CD4-positive, alpha-beta T cell (primary cell): Measurements from ENCODE around the gene GPR141. TPM values are rescaled to one million over a fixed set of nuclear protein-coding genes. Genes with fewer than 3 reads are reported as not detected.
A peak's percentile ranks its signal among the peaks of the same experiment; 100 is the strongest.

Source experiments
- ATAC-seq: fragments of 200-7000 bp; cut with Tn5 transposase; one replicate; pipeline ENCODE4 v1.10.0; 2022; ENCODE audit warnings: mild to moderate bottlenecking; ENCODE audit not compliant: poor library complexity
- CTCF ChIA-PET: fragments of 350-600 bp; sonication (Branson Sonifier 250); formaldehyde crosslinking; loops from one replicate; lab custom pipeline; 2021; ENCODE audit warnings: antibody characterized with exemption, inconsistent platforms; lab: Charles Lee
- POLR2A ChIA-PET: fragments of 350-600 bp; sonication (Branson Sonifier 250); formaldehyde crosslinking; loops from one replicate; lab custom pipeline; 2021; ENCODE audit warnings: antibody characterized with exemption, inconsistent platforms; lab: Charles Lee
- DNase-seq, 14 experiments: peaks; one replicate each; pipeline ENCODE4 v3.0.0-alpha.2; 2013 to 2020; ENCODE audit warnings: mixed read lengths in 2 of 14
- H3K27ac ChIP-seq, 2 donors: one replicate each; pipeline versions ENCODE4 v1.5.1 to v1.7.0; 2013; ENCODE audit warnings: low read length in 2 of 2, low read depth in 1 of 2, mild to moderate bottlenecking in 1 of 2
- H3K27me3 ChIP-seq, 2 experiments: 1 replicate in 1 of 2; 2 replicates in 1 of 2; pipeline versions ENCODE4 v1.6.1 to v1.7.0; 2013; ENCODE audit warnings: low read length in 2 of 2, control low read depth in 1 of 2, mild to moderate bottlenecking in 1 of 2, moderate library complexity in 1 of 2; ENCODE audit not compliant: insufficient read depth in 2 of 2, control insufficient read depth in 1 of 2
- H3K36me3 ChIP-seq: one replicate; pipeline ENCODE4 v1.6.1; 2013; ENCODE audit warnings: low read length, control low read depth; ENCODE audit not compliant: insufficient read depth
- H3K4me1 ChIP-seq: one replicate; pipeline ENCODE4 v1.6.1; 2013; ENCODE audit warnings: low read length, control low read depth; ENCODE audit not compliant: insufficient read depth
- H3K4me3 ChIP-seq: one replicate; pipeline ENCODE4 v1.5.1; 2013; ENCODE audit warnings: mild to moderate bottlenecking, low read length, moderate library complexity
- H3K9me3 ChIP-seq, 2 experiments: 1 replicate in 1 of 2; 2 replicates in 1 of 2; pipeline versions ENCODE4 v1.6.1 to v1.7.0; 2013; ENCODE audit warnings: low read length in 2 of 2, mild to moderate bottlenecking in 2 of 2, control low read depth in 1 of 2, moderate library complexity in 1 of 2; ENCODE audit not compliant: control insufficient read depth in 1 of 2, insufficient read depth in 1 of 2
- H3K27ac Mint-ChIP-seq: one replicate; pipeline ENCODE4 v1.8.0; 2020; ENCODE audit warnings: mixed read lengths
- H3K27me3 Mint-ChIP-seq: one replicate; pipeline ENCODE4 v1.8.0; 2021; ENCODE audit warnings: mixed read lengths
- H3K36me3 Mint-ChIP-seq: one replicate; pipeline ENCODE4 v1.8.0; 2021; ENCODE audit warnings: low read depth, mixed read lengths
- H3K4me1 Mint-ChIP-seq: one replicate; pipeline ENCODE4 v1.8.0; 2021; ENCODE audit warnings: low read depth, mixed read lengths
- H3K4me3 Mint-ChIP-seq: one replicate; pipeline ENCODE4 v1.8.0; 2020; ENCODE audit warnings: mild to moderate bottlenecking, mixed read lengths
- H3K9me3 Mint-ChIP-seq: one replicate; pipeline ENCODE4 v1.8.0; 2020; ENCODE audit warnings: mixed read lengths
- intact Hi-C, 2 experiments: fragments of 100-400 bp; cut with DNase I in 1 of 2; cut with micrococcal nuclease in 1 of 2; formaldehyde crosslinking; loops; one replicate each; pipeline versions ENCODE4 v1.15.1 to v1.9.0; 2023 to 2025; cut with DNase I, micrococcal nuclease
- total RNA-seq, 174 experiments: library from RNA in 2 of 174; stranded (reverse) in 2 of 174; gene quantifications; one replicate each; pipeline ENCODE4 v1.2.3 and lab custom pipeline; 2021 to 2026
- TF ChIP-seq, protein P1 (sequence below): fragments of 200-600 bp; IDR thresholded peaks from one replicate; pipeline ENCODE4 v1.8.0; 2022; ENCODE audit warnings: antibody characterized with exemption, mild to moderate bottlenecking

The GPR141 gene
- total RNA-seq, 2 experiments from 2014 or later: not detected

DNA sequence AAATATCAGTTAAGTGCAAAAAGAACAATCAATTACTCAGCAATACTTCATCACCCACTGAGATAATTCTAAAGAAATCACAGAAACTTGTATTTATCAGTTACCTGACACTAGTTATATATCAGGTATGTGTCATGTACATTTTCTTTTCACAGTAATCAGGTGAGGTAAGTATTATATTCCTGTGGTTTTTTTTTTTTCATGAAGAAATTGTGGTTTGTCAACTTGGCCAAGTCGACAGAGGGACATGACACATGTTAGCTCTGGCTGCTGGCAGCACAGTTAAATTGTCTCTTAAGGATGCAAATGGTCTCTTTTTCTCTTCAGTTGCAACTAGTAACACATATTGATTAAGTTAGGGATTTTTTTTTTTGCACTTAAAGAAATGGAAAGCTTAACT, 13.7 kb upstream of the GPR141 start:
- peak in 1 of 14 experiments; percentile 27 for DNase-seq
- ChIA-PET CTCF (no interaction called here), POLR2A (interaction anchor here (0.5 kb wide), 1 partner anchor 33 kb away, joined by 3 read pairs; no protein-coding TSS in a partner anchor)
- Mint-ChIP-seq H3K27ac (no peak overlapping the region), H3K27me3 (peaks cover 5% of the 10 kb centered on the region), H3K9me3 (no peaks in the 10 kb centered on the region), H3K4me3 (no peak overlapping the region), H3K36me3 (no peaks in the 10 kb centered on the region), H3K4me1 (no peaks in the 10 kb centered on the region)
- intact Hi-C loops: no loop called here
- Histone ChIP-seq H3K27me3 (no peaks in the 10 kb centered on the region), H3K4me3 (no peak overlapping the region), H3K4me1 (no peaks in the 10 kb centered on the region), H3K27ac (no peak overlapping the region), H3K9me3 (no peaks in the 10 kb centered on the region), H3K36me3 (no peaks in the 10 kb centered on the region)
- TF ChIP-seq, protein P1, sequence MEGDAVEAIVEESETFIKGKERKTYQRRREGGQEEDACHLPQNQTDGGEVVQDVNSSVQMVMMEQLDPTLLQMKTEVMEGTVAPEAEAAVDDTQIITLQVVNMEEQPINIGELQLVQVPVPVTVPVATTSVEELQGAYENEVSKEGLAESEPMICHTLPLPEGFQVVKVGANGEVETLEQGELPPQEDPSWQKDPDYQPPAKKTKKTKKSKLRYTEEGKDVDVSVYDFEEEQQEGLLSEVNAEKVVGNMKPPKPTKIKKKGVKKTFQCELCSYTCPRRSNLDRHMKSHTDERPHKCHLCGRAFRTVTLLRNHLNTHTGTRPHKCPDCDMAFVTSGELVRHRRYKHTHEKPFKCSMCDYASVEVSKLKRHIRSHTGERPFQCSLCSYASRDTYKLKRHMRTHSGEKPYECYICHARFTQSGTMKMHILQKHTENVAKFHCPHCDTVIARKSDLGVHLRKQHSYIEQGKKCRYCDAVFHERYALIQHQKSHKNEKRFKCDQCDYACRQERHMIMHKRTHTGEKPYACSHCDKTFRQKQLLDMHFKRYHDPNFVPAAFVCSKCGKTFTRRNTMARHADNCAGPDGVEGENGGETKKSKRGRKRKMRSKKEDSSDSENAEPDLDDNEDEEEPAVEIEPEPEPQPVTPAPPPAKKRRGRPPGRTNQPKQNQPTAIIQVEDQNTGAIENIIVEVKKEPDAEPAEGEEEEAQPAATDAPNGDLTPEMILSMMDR: no peak
- no peak for ATAC-seq

DNA sequence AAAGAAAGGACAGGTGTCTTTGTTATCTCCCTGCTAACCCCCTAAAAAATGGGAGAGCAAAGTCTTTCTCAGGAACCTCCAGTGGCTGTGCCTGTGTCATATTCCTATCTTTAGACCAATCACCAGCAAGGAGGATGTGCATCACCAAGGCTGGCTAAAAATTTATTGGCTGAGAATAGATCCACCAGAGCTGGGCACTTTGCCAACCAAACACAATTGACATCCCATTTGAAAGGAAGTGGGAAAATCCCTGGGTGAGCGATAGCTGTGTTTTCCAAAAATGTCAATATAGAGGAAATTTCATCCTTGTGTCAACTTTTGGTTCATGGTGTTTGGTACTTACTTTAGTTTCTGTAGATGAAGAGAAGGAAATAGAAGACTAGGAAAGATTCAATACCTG, 13.1 kb upstream of the GPR141 start:
- DNase-seq: peak in 1 of 14 experiments; percentile 20
- intact Hi-C loops: no loop called here
- TF ChIP-seq, protein P1: no peak
- CTCF ChIA-PET: no interaction called here
- no peak overlapping the region for H3K27ac ChIP-seq
- H3K36me3 Mint-ChIP-seq: no peaks in the 10 kb centered on the region
- H3K4me1 Mint-ChIP-seq: no peaks in the 10 kb centered on the region
- H3K27ac Mint-ChIP-seq: no peak overlapping the region
- H3K4me3 ChIP-seq: no peak overlapping the region
- peaks cover 6% of the 10 kb centered on the region for H3K27me3 Mint-ChIP-seq
- H3K27me3 ChIP-seq: peaks cover 0 to 4% of the 10 kb centered on the region in 2 experiments
- H3K4me1 ChIP-seq: no peaks in the 10 kb centered on the region
- POLR2A ChIA-PET: interaction anchor here (0.5 kb wide), 1 partner anchor 33 kb away, joined by 3 read pairs; no protein-coding TSS in a partner anchor
- no peak for ATAC-seq
- H3K4me3 Mint-ChIP-seq: no peak overlapping the region
- no peaks in the 10 kb centered on the region for H3K9me3 Mint-ChIP-seq
- H3K9me3 ChIP-seq: no peaks in the 10 kb centered on the region
- H3K36me3 ChIP-seq: no peaks in the 10 kb centered on the region

DNA sequence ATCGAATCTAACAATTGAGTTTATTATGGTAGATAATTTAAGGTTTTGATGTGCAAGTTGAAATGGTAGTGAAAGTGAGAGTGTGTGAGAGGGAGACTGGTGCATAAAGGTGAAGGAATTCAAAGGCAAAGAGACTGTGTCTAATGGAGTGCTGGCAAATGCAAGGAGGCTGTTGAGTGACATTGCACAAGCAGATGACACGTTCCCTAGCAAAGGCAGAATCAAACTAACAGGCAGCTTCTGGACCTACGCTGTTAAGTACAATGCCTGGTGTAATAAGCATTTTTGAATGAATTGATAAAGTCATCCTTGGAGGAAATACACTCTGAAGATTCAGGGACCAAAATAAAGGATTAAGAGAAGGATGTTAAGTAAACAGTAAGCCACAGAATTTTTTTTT, 11.7 kb upstream of the GPR141 start:
- H3K4me1 Mint-ChIP-seq: no peaks in the 10 kb centered on the region
- no peak overlapping the region for H3K4me3 Mint-ChIP-seq
- DNase-seq: no peak
- intact Hi-C loops: no loop called here
- no peak overlapping the region for H3K27ac Mint-ChIP-seq
- H3K27ac ChIP-seq: no peak overlapping the region
- no peaks in the 10 kb centered on the region for H3K9me3 ChIP-seq
- no peaks in the 10 kb centered on the region for H3K4me1 ChIP-seq
- H3K36me3 ChIP-seq: no peaks in the 10 kb centered on the region
- H3K27me3 ChIP-seq: peaks cover 0 to 6% of the 10 kb centered on the region in 2 experiments
- TF ChIP-seq, protein P1: no peak
- no peak overlapping the region for H3K4me3 ChIP-seq
- H3K36me3 Mint-ChIP-seq: no peaks in the 10 kb centered on the region
- no peak for ATAC-seq
- peaks cover 5% of the 10 kb centered on the region for H3K27me3 Mint-ChIP-seq
- CTCF ChIA-PET: no interaction called here
- no peaks in the 10 kb centered on the region for H3K9me3 Mint-ChIP-seq
- POLR2A ChIA-PET: no interaction called here
